Astrocyte of the spinal cord (primary cell): ENCODE results near the gene GCAT.

Experiments used
- DNase-seq: peaks from one replicate; pipeline ENCODE4 v3.0.0; 2011; ENCODE audit warnings: low read depth, low spot score
- H3K4me3 ChIP-seq: 2 replicates; pipeline ENCODE4 v1.5.1; 2011; ENCODE audit warnings: low read depth, mild to moderate bottlenecking, low read length, moderate library complexity
- CTCF ChIP-seq: IDR thresholded peaks from 2 replicates; pipeline ENCODE4 v1.5.1; 2012; ENCODE audit warnings: low read depth, mild to moderate bottlenecking, low read length, inconsistent platforms
- in situ Hi-C: cut with HindIII; loops from 2 replicates; pipeline ENCODE4 v1.10.0; 2017; ENCODE audit warnings: low sequenced_read_pairs

GCAT gene

GRCh38 chr22:37771081-37771480, 36.7 kb upstream of the GCAT start:
- no peak for TF ChIP-seq CTCF
- no peak for DNase-seq
- H3K4me3 ChIP-seq, result no peak overlapping the region
- in situ Hi-C loops, result no loop called here

DNA sequence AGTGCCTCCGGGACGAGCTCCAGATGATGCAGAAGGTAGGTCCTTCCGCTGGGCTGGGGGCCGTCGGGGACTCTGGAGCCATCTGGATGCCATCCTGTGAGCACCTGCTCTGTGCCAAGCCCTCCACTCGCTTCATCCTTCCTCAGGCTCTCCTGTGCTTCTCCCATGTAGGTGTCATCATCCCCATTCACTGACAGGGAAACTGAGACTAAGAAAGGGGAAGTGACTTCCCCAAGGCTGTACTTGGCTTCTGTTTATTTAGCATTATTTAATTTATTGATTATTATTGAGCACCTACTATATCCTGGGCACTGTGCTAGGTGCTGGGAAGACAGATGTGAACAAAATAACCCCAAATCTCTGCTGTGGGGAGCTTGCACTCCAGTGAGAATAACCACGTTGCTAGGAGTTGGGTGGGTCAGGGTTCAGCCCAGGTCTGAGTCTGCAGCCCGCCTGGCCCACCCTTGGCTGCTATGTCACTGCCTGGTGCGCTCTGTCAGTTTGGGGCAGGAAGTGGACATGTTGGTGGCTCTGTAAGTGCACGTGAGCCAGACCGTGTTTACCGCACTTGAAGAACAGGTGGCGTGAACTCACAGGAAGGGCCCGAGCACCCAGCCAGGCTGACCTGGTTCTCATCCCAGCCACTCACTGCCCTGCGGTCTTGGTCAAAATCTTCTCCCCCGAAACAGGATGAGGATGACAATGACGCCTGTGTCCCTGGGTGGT, 35.9 kb upstream of the GCAT start:
- DNase-seq, result no peak
- no peak for TF ChIP-seq CTCF
- H3K4me3 ChIP-seq, result no peak overlapping the region
- in situ Hi-C loops, result no loop called here

GRCh38 chr22:37774728-37775127, 33.0 kb upstream of the GCAT start:
- in situ Hi-C loops, result no loop called here
- no peak for TF ChIP-seq CTCF
- no peak for DNase-seq
- H3K4me3 ChIP-seq, result no peak overlapping the region

DNA sequence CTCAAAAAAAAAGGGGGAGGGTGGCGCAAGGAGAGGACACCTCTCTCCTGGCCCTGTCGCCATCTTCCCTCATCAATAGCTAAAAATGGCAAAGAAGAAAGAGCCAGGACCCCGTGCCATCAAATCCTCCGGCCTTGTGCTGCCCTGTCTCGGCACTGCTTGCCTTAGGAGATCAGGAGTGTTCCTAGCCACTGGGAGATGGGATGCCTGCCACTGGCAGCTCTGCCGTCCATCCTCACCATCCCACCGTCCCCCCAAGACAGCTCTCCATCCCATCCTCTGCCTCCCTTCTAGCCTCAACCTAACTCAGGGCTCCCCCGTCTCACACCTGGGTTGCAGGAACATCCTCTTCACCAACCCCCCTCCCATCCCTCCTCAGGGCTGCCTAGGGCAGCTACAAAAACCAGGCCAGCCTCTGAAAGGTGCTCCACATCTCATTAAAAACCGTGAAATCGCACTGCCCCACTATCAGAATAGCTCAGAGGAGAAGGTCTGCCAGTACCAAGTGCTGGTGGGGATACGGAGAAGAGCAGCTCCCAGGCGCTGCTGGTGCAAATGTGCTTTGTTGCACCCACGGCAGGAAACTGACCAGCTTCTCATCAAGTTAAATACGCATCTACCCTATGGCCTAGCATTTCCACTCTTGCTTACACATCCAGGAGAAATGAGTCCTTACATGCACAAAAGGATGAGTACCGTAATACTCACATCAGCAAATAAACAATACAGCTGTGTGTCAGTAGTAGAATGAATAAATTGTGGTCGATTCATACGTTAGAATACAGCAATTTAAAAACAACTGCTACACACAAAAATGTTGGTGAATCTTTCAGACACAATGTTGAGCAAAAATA, 31.7 kb upstream of the GCAT start:
- TF ChIP-seq CTCF, result no peak
- peak; percentile 73 for DNase-seq
- in situ Hi-C loops, result no loop called here
- no peak overlapping the region for H3K4me3 ChIP-seq

- in situ Hi-C loops, result no loop called here
- DNase-seq, result no peak
- H3K4me3 ChIP-seq, result no peak overlapping the region
- no peak for TF ChIP-seq CTCF
Measured at GRCh38 chr22:37776639-37777005, 31.1 kb upstream of the GCAT start.

DNA sequence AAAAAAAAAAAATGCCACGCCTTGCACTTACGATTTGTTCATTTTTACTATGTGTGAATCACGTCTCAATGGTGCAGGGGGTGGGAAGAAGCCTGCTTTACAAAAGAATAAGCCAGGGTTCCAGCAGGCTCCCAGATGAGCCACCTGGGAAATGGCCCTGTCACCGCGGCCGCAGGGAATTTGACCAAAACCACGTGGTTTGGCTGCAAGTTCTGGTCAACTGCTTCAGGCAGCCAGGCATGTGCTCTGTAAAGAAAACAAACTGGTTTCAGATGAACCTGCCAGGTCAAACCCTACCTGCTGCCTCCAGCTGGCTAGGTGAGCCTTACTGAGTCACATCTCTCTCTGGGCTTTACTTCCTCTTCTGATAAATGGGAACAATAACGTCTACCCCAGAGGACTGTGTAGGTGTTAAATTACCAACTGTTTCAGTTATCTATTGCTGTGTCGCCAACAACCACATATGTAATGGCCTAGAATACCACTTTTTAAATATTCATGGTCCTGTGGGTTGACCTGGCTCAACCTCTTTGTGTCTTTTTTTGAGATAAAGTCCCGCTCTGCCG, 30.5 kb upstream of the GCAT start:
- no peak for TF ChIP-seq CTCF
- in situ Hi-C loops, result no loop called here
- peak; percentile 90 for DNase-seq
- H3K4me3 ChIP-seq, result no peak overlapping the region
